ENCODE measurements around the gene ITCH. TPM values are rescaled to one million over a fixed set of nuclear protein-coding genes. Genes with fewer than 3 reads are reported as not detected.

Gene ITCH
- total and polyA plus RNA-seq, 2 experiments from 2014 or later, result 31.0 to 47.7 TPM

- H3K4me1 ChIP-seq (ENCODE audit: insufficient read depth), result no peaks in the 10 kb centered on the region
- no peak overlapping the region for H3K27ac ChIP-seq
- TF ChIP-seq EZH2 (IDR thresholded peaks at IDR 0.05; ENCODE audit: insufficient read depth, poor library complexity, severe bottlenecking) (no peak), EZH2phosphoT487 (IDR thresholded peaks at IDR 0.05; ENCODE audit: insufficient read depth, low read depth) (no peak)
- in situ Hi-C loops (cut with MboI), result no loop called here
- H3K4me2 ChIP-seq (ENCODE audit: unreplicated experiment), result no peak overlapping the region
- H3K79me2 ChIP-seq (ENCODE audit: insufficient read depth), result peaks cover 80% of the 10 kb centered on the region
- H4K20me1 ChIP-seq (ENCODE audit: insufficient read depth), result no peaks in the 10 kb centered on the region
- H3K9me3 ChIP-seq (ENCODE audit: low read depth), result no peaks in the 10 kb centered on the region
- H3K27me3 ChIP-seq (replicated peaks; ENCODE audit: insufficient read depth), result no peaks in the 10 kb centered on the region
- H3K9me2 ChIP-seq (ENCODE audit: insufficient read depth), result no peaks in the 10 kb centered on the region
- no peak overlapping the region for H3K4me3 ChIP-seq
- peaks cover 86% of the 10 kb centered on the region for H3K36me3 ChIP-seq (ENCODE audit: low read depth)
- H2AFZ ChIP-seq, result no peak overlapping the region
- H3K9ac ChIP-seq, result no peak overlapping the region
- peaks cover 22% of the 10 kb centered on the region for H3F3A ChIP-seq (ENCODE audit: insufficient read depth)
- DNase-seq, result no peak
- WGBS, 2 experiments (ENCODE audit: low coverage in 1 of 2, low lambda C conversion rate in 2 of 2, missing lambda C conversion rate in 2 of 2), result 100% methylated on average over 3 of the region's 3 CpGs
Measured at GRCh38 chr20:34443546-34443945, 80.5 kb downstream of the ITCH start.

DNA sequence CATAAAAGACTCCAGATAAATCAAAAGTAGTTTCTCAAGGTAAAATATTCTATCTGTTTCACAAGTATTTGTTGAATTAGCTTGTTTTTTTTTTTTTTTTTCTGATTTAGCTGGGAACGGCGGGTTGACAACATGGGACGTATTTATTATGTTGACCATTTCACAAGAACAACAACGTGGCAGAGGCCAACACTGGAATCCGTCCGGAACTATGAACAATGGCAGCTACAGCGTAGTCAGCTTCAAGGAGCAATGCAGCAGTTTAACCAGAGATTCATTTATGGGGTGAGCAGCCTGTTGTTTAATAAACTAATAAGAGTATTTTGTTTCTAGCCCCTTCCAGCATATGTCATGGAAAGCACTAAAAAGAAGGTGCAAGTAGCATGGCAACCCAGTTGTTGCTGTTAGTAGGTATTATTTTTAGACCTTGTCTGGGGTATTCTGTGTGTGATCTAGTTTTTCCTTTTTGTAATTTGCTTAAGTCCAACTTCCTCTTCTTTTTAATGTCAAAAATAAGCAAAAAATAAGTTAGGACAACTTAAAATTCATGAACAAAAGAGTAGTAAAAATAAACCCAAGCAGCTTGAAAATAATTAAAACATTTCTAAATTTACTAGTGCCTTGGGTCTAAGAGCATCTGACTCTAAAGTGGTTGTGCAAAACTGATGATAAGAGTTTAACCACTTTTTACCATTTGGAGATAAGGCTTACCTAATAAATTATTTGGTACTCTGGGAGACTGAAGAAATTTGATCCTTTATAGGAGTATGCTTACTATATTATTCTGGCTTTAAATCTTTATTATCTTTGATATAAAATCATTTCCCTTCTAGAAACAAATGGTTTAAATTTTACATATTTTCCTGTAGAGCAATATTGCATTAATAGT is 82.3 kb downstream of the ITCH start:
- Histone ChIP-seq H4K20me1 (ENCODE audit: insufficient read depth) (no peaks in the 10 kb centered on the region), H3K4me2 (ENCODE audit: unreplicated experiment) (no peak overlapping the region), H3K4me3 (no peak overlapping the region), H3K27me3 (replicated peaks; ENCODE audit: insufficient read depth) (no peaks in the 10 kb centered on the region), H2AFZ (no peak overlapping the region), H3K9me3 (ENCODE audit: low read depth) (no peaks in the 10 kb centered on the region), H3K79me2 (ENCODE audit: insufficient read depth) (peaks cover 83% of the 10 kb centered on the region), H3K4me1 (ENCODE audit: insufficient read depth) (peaks cover 2% of the 10 kb centered on the region; the same call in 1 of the 2 replicates), H3K27ac (no peak overlapping the region), H3K9ac (no peak overlapping the region), H3K9me2 (ENCODE audit: insufficient read depth) (no peaks in the 10 kb centered on the region), H3K36me3 (ENCODE audit: low read depth) (peaks cover 86% of the 10 kb centered on the region), H3F3A (ENCODE audit: insufficient read depth) (peaks cover 26% of the 10 kb centered on the region)
- TF ChIP-seq EZH2 (IDR thresholded peaks at IDR 0.05; ENCODE audit: insufficient read depth, poor library complexity, severe bottlenecking) (no peak), EZH2phosphoT487 (IDR thresholded peaks at IDR 0.05; ENCODE audit: insufficient read depth, low read depth) (no peak)
- no peak for DNase-seq
- in situ Hi-C loops (cut with MboI), result no loop called here
- 87 to 88% methylated on average over 7 of the region's 7 CpGs for WGBS, 2 experiments (ENCODE audit: low coverage in 1 of 2, low lambda C conversion rate in 2 of 2, missing lambda C conversion rate in 2 of 2)

- H3K4me2 ChIP-seq (ENCODE audit: unreplicated experiment), result no peak overlapping the region
- H4K20me1 ChIP-seq (ENCODE audit: insufficient read depth), result no peaks in the 10 kb centered on the region
- no peak overlapping the region for H3K27ac ChIP-seq
- in situ Hi-C loops (cut with MboI), result no loop called here
- 44 to 58% methylated on average over 1 of the region's 1 CpG for WGBS, 2 experiments (ENCODE audit: low coverage in 1 of 2, low lambda C conversion rate in 2 of 2, missing lambda C conversion rate in 2 of 2)
- H3K9ac ChIP-seq, result no peak overlapping the region
- TF ChIP-seq EZH2 (IDR thresholded peaks at IDR 0.05; ENCODE audit: insufficient read depth, poor library complexity, severe bottlenecking) (no peak), EZH2phosphoT487 (IDR thresholded peaks at IDR 0.05; ENCODE audit: insufficient read depth, low read depth) (no peak)
- H3K4me1 ChIP-seq (ENCODE audit: insufficient read depth), result peaks cover 24% of the 10 kb centered on the region
- H3K79me2 ChIP-seq (ENCODE audit: insufficient read depth), result peaks cover 52% of the 10 kb centered on the region
- H3K9me3 ChIP-seq (ENCODE audit: low read depth), result no peaks in the 10 kb centered on the region
- H2AFZ ChIP-seq, result no peak overlapping the region
- H3F3A ChIP-seq (ENCODE audit: insufficient read depth), result peaks cover 54% of the 10 kb centered on the region
- H3K27me3 ChIP-seq (replicated peaks; ENCODE audit: insufficient read depth), result no peaks in the 10 kb centered on the region
- H3K36me3 ChIP-seq (ENCODE audit: low read depth), result peaks cover 60% of the 10 kb centered on the region
- H3K4me3 ChIP-seq, result no peak overlapping the region
- DNase-seq, result no peak
- no peaks in the 10 kb centered on the region for H3K9me2 ChIP-seq (ENCODE audit: insufficient read depth)
Measured at GRCh38 chr20:34448517-34448916, 85.4 kb downstream of the ITCH start.

DNA sequence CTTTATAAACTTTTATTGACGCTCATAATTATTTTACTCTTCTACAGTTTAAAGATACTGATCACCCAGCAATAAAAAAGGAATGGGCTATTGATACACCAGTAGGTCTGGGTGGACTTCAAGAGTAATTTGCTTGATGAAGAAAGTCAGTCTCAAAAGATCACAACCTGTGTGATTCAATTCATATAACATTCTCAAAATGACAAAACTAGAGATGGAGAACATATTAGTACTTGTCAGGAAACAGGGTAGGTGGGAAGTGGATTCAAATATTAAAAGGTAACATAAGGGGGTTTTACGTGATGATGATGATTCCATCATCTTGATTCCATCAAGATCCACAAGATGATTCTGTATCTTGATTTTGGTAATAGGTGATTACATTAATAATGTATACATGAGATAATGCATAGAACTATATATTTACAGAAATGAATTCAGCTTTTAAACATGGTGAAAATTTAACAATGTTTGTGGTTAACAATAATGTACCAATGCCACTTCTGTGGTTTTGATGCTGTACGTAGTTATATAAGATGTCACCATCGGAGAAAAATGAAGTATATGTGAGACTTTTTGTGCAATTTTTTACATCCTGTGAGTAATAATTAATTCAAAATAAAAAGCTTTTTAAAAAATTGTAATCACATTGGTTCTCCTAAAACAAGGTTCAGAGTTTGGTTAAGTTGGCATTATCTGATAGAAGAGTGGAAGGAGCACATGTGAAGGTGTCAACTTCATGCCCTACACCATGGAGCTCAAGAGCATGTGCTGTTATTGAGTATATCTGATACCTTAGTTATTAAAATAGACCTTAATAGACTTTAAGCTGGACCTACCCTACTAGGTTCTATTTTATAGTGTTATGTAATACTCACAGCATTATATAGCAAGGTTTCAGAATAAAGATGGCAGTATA is 86.9 kb downstream of the ITCH start:
- TF ChIP-seq EZH2phosphoT487 (IDR thresholded peaks at IDR 0.05; ENCODE audit: insufficient read depth, low read depth), result no peak
- no peak for TF ChIP-seq EZH2 (IDR thresholded peaks at IDR 0.05; ENCODE audit: insufficient read depth, poor library complexity, severe bottlenecking)
- DNase-seq, result no peak
- no peak overlapping the region for H3K4me3 ChIP-seq
- H3K4me2 ChIP-seq (ENCODE audit: unreplicated experiment), result no peak overlapping the region
- 96 to 98% methylated on average over 4 of the region's 4 CpGs for WGBS, 2 experiments (ENCODE audit: low coverage in 1 of 2, low lambda C conversion rate in 2 of 2, missing lambda C conversion rate in 2 of 2)
- peaks cover 54% of the 10 kb centered on the region for H3K79me2 ChIP-seq (ENCODE audit: insufficient read depth)
- peaks cover 28% of the 10 kb centered on the region for H3K4me1 ChIP-seq (ENCODE audit: insufficient read depth)
- H3K27ac ChIP-seq, result no peak overlapping the region
- no peaks in the 10 kb centered on the region for H3K9me3 ChIP-seq (ENCODE audit: low read depth)
- in situ Hi-C loops (cut with MboI), result no loop called here
- no peak overlapping the region for H3K9ac ChIP-seq
- no peak overlapping the region for H2AFZ ChIP-seq
- no peaks in the 10 kb centered on the region for H4K20me1 ChIP-seq (ENCODE audit: insufficient read depth)
- no peaks in the 10 kb centered on the region for H3K27me3 ChIP-seq (replicated peaks; ENCODE audit: insufficient read depth)
- H3F3A ChIP-seq (ENCODE audit: insufficient read depth), result peaks cover 54% of the 10 kb centered on the region
- no peaks in the 10 kb centered on the region for H3K9me2 ChIP-seq (ENCODE audit: insufficient read depth)
- peaks cover 50% of the 10 kb centered on the region for H3K36me3 ChIP-seq (ENCODE audit: low read depth)
